C4-2B (cell line): ENCODE measurements around the gene WHAMM.

Source experiments
- CTCF ChIP-seq: fragments of 450-650 bp; conservative IDR thresholded peaks from 2 replicates; pipeline ENCODE4 v1.5.1; 2017; ENCODE audit warnings: mild to moderate bottlenecking
- ZFX ChIP-seq: fragments of 450-650 bp; IDR thresholded peaks from 2 replicates; pipeline ENCODE4 v1.6.1; 2017

- TF ChIP-seq CTCF (no peak), ZFX (no peak)
These were observed 4.9 kb upstream of the WHAMM start for GRCh38 chr15:82804575-82804949.
